ENCODE measurements around the gene ARID2.

DNA sequence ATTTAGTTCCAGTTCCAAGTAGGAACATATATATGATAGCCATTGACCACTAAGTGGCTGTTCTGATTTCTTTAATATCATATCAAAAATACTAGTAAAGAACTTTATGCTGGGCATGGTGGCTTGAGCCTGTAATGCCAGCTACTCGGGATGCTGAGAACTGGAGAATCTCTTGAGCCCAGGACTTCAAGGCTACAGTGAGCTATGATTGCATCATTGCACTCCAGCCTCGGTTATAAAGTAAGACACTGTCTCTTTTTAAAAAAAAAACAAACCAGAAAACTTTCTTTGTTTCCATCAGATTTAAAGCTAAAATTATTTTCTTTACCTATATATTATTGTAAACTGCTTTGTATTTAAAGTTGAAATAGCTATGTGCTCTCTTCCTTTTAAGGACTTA is 133.8 kb downstream of the ARID2 start:
- TF ChIP-seq TCF3 (CRISPR knock-in tag; IDR thresholded peaks at IDR 0.05) (no peak), EZH2 (IDR thresholded peaks at IDR 0.05; ENCODE audit: borderline replicate concordance, low read depth, low read length) (no peak), YY1 (IDR thresholded peaks at IDR 0.05; ENCODE audit: borderline replicate concordance in 1 of 3, control insufficient read depth in 1 of 3, extremely low read depth in 1 of 3, insufficient read depth in 3 of 3, insufficient read length in 1 of 3, insufficient replicate concordance in 2 of 3, low read depth in 1 of 3, low read length in 2 of 3) (no peak), SMARCC2 (IDR thresholded peaks at IDR 0.05; ENCODE audit: low read depth) (no peak), CHD2 (IDR thresholded peaks at IDR 0.05; ENCODE audit: low read depth, low read length) (no peak), KDM1A (IDR thresholded peaks at IDR 0.05) (no peak), ZNF695 (CRISPR knock-in tag; IDR thresholded peaks at IDR 0.05) (no peak)
- TF ChIP-seq, protein P1, sequence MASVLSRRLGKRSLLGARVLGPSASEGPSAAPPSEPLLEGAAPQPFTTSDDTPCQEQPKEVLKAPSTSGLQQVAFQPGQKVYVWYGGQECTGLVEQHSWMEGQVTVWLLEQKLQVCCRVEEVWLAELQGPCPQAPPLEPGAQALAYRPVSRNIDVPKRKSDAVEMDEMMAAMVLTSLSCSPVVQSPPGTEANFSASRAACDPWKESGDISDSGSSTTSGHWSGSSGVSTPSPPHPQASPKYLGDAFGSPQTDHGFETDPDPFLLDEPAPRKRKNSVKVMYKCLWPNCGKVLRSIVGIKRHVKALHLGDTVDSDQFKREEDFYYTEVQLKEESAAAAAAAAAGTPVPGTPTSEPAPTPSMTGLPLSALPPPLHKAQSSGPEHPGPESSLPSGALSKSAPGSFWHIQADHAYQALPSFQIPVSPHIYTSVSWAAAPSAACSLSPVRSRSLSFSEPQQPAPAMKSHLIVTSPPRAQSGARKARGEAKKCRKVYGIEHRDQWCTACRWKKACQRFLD (CRISPR knock-in tag; IDR thresholded peaks at IDR 0.05), result no peak
- TF ChIP-seq, protein P2, sequence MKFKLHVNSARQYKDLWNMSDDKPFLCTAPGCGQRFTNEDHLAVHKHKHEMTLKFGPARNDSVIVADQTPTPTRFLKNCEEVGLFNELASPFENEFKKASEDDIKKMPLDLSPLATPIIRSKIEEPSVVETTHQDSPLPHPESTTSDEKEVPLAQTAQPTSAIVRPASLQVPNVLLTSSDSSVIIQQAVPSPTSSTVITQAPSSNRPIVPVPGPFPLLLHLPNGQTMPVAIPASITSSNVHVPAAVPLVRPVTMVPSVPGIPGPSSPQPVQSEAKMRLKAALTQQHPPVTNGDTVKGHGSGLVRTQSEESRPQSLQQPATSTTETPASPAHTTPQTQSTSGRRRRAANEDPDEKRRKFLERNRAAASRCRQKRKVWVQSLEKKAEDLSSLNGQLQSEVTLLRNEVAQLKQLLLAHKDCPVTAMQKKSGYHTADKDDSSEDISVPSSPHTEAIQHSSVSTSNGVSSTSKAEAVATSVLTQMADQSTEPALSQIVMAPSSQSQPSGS (CRISPR knock-in tag; IDR thresholded peaks at IDR 0.05), result no peak
